ENCODE data around the gene NCOR2.

NCOR2 gene

DNA sequence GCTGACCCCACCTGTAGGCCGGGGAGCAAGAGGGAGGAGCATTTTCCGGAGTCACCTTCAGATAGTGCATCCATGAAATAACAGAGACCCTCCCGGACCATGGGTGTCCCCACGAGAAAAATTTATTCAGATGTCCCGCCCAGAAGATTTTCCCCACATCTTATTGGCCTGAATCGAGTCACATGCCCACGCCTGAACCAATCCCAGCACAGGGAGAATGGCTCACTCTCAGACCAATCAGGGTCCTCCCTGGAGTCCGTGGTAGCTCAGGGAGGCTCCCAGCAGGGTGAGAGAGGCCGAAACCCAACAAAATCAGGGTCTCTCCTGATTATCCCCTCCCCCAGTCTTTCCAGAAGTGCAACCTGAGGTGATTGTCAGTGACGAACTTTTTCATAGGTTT, 16.4 kb upstream of the NCOR2 start:
- TF ChIP-seq, protein P1, sequence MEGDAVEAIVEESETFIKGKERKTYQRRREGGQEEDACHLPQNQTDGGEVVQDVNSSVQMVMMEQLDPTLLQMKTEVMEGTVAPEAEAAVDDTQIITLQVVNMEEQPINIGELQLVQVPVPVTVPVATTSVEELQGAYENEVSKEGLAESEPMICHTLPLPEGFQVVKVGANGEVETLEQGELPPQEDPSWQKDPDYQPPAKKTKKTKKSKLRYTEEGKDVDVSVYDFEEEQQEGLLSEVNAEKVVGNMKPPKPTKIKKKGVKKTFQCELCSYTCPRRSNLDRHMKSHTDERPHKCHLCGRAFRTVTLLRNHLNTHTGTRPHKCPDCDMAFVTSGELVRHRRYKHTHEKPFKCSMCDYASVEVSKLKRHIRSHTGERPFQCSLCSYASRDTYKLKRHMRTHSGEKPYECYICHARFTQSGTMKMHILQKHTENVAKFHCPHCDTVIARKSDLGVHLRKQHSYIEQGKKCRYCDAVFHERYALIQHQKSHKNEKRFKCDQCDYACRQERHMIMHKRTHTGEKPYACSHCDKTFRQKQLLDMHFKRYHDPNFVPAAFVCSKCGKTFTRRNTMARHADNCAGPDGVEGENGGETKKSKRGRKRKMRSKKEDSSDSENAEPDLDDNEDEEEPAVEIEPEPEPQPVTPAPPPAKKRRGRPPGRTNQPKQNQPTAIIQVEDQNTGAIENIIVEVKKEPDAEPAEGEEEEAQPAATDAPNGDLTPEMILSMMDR (IDR thresholded peaks at IDR 0.05; ENCODE audit: control insufficient read depth, extremely low read depth, insufficient read depth): no peak
- no peak for DNase-seq (ENCODE audit: low read depth)
- H3K4me3 ChIP-seq (ENCODE audit: low read depth, low read length): no peak overlapping the region

DNA sequence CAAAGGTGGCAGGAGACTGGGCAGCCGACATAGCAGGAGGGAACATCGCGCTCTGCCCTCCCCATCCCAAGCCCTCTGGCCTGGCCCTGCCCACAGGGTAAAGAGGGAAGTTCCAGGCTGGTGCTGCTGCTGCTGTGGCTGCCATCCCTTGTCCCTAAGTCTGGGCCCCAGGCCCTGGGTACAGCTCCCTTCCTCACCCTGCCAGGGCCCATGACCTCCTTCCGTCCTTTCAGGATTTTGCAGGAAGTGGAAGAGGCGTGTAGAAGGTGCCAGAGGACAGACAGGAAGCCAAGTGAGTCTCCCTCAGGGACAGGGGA, 14.7 kb upstream of the NCOR2 start:
- TF ChIP-seq, protein P1 (IDR thresholded peaks at IDR 0.05; ENCODE audit: control insufficient read depth, extremely low read depth, insufficient read depth): no peak
- H3K4me3 ChIP-seq (ENCODE audit: low read depth, low read length): no peak overlapping the region
- DNase-seq (ENCODE audit: low read depth): no peak

DNA sequence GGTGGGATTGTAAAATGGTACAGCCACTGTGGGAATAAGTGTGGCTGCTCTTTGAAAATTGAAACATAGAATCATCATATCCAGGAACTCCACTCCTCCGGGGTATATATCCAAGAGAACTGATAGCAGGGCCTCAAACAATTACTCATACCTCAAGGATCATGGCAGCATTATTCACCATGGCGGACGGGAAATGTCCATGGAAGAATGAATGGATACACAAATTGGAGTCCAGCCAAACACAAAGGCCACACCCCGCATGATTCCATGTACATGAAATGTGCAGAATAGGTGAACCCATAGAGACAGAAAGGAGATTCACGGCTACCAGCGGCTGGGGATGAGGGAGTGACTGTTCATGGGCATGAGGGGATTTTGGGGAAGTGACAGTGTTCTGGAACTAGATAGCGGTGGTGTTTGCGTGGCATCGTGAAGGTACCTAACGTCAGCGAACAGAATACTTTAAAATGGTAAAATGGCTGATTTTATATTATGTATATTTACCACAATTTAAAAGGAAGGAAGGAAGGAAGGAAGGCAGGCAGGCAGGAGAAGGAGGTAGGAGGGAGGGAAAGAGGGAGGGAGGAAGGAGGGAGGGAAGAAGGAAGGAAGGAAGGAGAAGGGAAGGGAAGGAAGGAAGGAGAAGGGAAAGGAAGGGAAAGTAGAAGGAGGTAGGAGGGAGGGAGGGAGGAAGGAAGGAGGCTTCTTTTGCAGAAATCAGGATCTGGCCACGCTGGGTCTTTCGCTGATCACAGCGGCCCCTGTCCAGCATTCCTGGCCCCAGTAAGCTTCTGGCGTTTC, 14.1 kb upstream of the NCOR2 start:
- no peak overlapping the region for H3K4me3 ChIP-seq (ENCODE audit: low read depth, low read length)
- TF ChIP-seq, protein P1 (IDR thresholded peaks at IDR 0.05; ENCODE audit: control insufficient read depth, extremely low read depth, insufficient read depth): no peak
- DNase-seq (ENCODE audit: low read depth): no peak

DNA sequence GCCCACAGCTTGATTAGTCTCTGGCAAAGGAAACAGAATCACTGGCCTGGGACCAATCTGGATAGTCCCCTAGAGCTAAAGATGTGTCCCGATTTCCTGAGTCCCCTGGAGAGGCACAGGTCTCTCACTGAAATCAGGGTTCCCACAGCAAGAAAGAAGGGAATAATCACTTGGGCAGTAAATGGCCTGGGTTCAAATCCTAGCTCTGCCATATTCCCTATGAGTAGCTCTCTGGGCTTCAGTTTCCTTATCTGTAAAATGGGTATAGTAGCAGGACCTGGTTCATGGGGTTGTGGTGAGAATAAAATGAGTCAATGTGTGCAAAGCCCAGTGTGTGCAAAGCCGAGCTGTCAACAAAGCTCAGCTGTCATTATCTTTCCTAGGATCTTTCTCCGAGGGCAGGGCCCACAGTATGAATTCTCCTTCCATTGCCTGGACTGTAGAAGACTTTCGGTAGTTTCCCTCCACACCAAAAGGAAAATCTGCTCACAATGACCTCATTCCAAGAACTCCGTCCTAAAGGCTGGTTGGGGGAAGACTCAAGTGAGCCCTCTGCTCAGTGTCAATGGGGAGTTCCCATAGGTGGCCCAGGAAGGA, 12.6 kb upstream of the NCOR2 start:
- H3K4me3 ChIP-seq (ENCODE audit: low read depth, low read length): no peak overlapping the region
- TF ChIP-seq, protein P1 (IDR thresholded peaks at IDR 0.05; ENCODE audit: control insufficient read depth, extremely low read depth, insufficient read depth): no peak
- no peak for DNase-seq (ENCODE audit: low read depth)

DNA sequence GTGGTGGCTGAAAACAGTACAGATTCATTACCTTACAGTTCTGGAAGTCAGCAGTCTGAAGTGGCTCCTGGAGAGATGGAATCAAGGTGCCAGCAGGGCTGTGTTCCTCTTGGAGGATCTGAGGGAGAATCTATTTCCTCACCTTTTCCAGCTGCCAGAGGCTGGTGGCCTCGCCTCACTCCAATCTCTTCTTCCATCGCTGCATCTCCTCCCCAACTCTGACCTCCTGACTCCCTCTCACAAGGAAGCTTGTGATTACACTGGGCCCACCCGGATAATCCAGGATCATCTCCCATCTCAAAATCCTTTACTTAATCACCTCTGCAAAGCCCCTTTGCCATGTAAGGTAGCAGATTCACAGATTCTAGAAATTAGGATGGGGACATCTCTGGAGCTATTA, 11.4 kb upstream of the NCOR2 start:
- TF ChIP-seq, protein P1 (IDR thresholded peaks at IDR 0.05; ENCODE audit: control insufficient read depth, extremely low read depth, insufficient read depth): no peak
- no peak overlapping the region for H3K4me3 ChIP-seq (ENCODE audit: low read depth, low read length)
- no peak for DNase-seq (ENCODE audit: low read depth)

DNA sequence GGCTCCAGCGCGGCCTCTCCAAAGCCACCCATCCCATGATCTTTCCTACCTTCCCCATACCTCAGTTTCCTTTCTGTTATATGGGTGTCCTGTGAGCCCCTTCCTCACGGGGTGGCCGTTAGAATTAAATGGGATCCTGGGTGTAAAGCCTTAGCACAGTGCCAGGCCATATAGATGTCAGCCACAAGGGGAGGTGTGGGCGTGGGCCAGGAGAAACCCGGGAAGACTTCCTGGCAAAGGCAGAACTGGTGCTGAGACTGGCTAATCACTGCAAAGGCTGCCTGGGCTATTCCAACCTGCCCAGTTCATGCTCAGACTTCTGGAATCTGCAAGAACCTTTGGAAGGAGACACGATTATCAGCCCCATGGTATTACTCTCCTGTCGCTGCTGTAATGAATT, 11.0 kb upstream of the NCOR2 start:
- TF ChIP-seq, protein P1 (IDR thresholded peaks at IDR 0.05; ENCODE audit: control insufficient read depth, extremely low read depth, insufficient read depth): no peak
- no peak overlapping the region for H3K4me3 ChIP-seq (ENCODE audit: low read depth, low read length)
- no peak for DNase-seq (ENCODE audit: low read depth)

DNA sequence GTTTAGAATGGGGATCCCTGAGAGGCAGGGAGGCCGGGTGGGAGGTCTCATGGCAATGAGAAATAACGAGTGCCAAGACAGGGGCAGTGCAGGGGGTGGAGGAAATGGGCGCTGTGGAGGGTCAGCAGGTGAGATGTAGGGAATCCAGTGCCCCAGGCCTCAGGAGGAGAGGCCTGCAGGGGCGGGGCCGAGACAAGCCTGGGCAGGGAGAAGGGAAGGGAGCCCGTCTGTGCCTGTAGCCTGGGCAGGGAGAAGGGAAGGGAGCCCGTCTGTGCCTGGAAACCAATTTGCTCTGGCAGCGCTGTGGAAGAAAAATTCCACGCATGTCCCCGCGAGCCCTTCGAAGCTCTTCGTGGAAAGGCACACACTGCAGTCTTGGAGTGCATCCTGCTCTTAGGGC, 10.6 kb upstream of the NCOR2 start:
- TF ChIP-seq, protein P1 (IDR thresholded peaks at IDR 0.05; ENCODE audit: control insufficient read depth, extremely low read depth, insufficient read depth): no peak
- DNase-seq (ENCODE audit: low read depth): no peak

More for the DNA sequence above, 10.6 kb upstream of the NCOR2 start:
- H3K4me3 ChIP-seq (ENCODE audit: low read depth, low read length): no peak overlapping the region

All from LNCaP clone FGC (cell line).